ENCODE data around the gene DYNC2I2. TPM values are rescaled to one million over a fixed set of nuclear protein-coding genes. Genes with fewer than 3 reads are reported as not detected.

The DYNC2I2 gene
- total RNA-seq, 1 experiment from 2014 or later, result 58.6 TPM

DNA sequence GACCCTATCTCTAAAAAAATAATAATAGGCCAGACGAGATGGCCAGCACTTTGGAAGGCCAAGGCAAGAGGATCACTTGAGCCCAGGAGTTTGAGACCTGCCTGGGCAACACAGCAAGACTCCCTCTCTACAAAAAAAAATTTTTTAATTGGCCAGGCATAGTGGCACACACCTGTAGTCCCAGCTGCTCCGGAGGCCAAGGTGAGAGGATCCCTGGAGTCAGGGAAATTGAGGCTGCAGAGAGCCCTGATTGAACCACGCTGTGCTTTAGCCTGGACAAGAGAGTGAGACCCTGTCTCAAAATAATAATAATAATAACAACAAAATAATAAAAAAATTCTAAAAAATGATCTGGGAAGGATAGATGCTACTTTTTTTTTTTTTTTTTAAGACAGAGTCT lies 1.1 kb upstream of the DYNC2I2 start:
- Histone ChIP-seq H3K9me3 (ENCODE audit: control insufficient read depth, low read depth, low read length) (no peaks in the 10 kb centered on the region), H2BK5ac (ENCODE audit: insufficient read length, low read length) (no peak overlapping the region), H3K27ac (ENCODE audit: insufficient read length, low read depth, low read length) (no peak overlapping the region), H3K18ac (ENCODE audit: insufficient read length, low read depth, low read length) (no peak overlapping the region), H2BK120ac (ENCODE audit: low read depth, low read length, poor library complexity, severe bottlenecking) (no peak overlapping the region), H4K91ac (ENCODE audit: insufficient read length, low read depth, low read length) (no peak overlapping the region), H4K20me1 (ENCODE audit: control insufficient read depth, insufficient read depth, insufficient read length) (no peaks in the 10 kb centered on the region), H2AFZ (ENCODE audit: low read length) (no peak overlapping the region), H3K23ac (ENCODE audit: insufficient read length, low read depth, low read length) (no peak overlapping the region), H3K14ac (ENCODE audit: insufficient read depth, low read length) (no peak overlapping the region), H3K27me3 (ENCODE audit: insufficient read depth, low read length) (no peaks in the 10 kb centered on the region), H3K4me2 (ENCODE audit: insufficient read depth, insufficient read length, low read length) (no peak overlapping the region), H3K4ac (ENCODE audit: low read depth, low read length) (no peak overlapping the region), H3K79me2 (ENCODE audit: insufficient read depth, low read length) (no peaks in the 10 kb centered on the region), H3K56ac (ENCODE audit: insufficient read length, low read depth, low read length) (no peak overlapping the region), H3K9ac (ENCODE audit: extremely low read depth, insufficient read length, low read length) (no peak overlapping the region), H2BK12ac (ENCODE audit: insufficient read length, low read depth, low read length) (no peak overlapping the region), H3K79me1 (ENCODE audit: insufficient read depth, low read depth, low read length, poor library complexity, severe bottlenecking) (no peaks in the 10 kb centered on the region), H3K23me2 (ENCODE audit: insufficient read length, low read depth, low read length, poor library complexity, severe bottlenecking) (no peaks in the 10 kb centered on the region), H3K4me1 (ENCODE audit: insufficient read depth, low read length) (no peaks in the 10 kb centered on the region), H2BK20ac (ENCODE audit: low read depth, low read length, poor library complexity, severe bottlenecking) (no peak overlapping the region), H3T11ph (ENCODE audit: low read length) (no peak overlapping the region), H2AK5ac (ENCODE audit: insufficient read length, low read length) (no peak overlapping the region), H4K5ac (ENCODE audit: insufficient read length, low read depth, low read length) (no peak overlapping the region), H2BK15ac (ENCODE audit: low read depth, low read length) (no peak overlapping the region), H4K8ac (replicated peaks; ENCODE audit: insufficient read length, low read depth, low read length) (no peak overlapping the region)
- H3K4me1 Mint-ChIP-seq, result peaks cover 3 to 10% of the 10 kb centered on the region in 2 experiments; a peak in 2 of 4 replicates
- H3K27ac Mint-ChIP-seq, result peak overlapping the region in 1 of 3 experiments; percentile 100; a peak in 2 of 7 replicates
- no peak for TF ChIP-seq CTCF (conservative IDR thresholded peaks at IDR 0.05)
- H3K9me3 Mint-ChIP-seq, result no peaks in the 10 kb centered on the region
- DNase-seq, result no peak
- peaks cover 7 to 9% (median 9%) of the 10 kb centered on the region in 3 experiments; a peak in 5 of 7 replicates for H3K36me3 Mint-ChIP-seq (ENCODE audit: insufficient read depth in 1 of 3, low read depth in 3 of 3)
- peak overlapping the region in 1 of 2 experiments; percentile 90; a peak in 1 of 5 replicates for H3K4me3 Mint-ChIP-seq
- WGBS (ENCODE audit: extremely low coverage, insufficient read length, low lambda C conversion rate), result no CpG with 5 or more reads among the region's 3 CpGs
- H3K27me3 Mint-ChIP-seq (ENCODE audit: low read depth), result no peaks in the 10 kb centered on the region
